CD1c-positive myeloid dendritic cell (primary cell): ENCODE results near the gene COL5A2.

Experiments
- DNase-seq: peaks from one replicate; pipeline ENCODE4 v3.0.0-alpha.2; 2016; ENCODE audit errors: extremely low spot score

The COL5A2 gene

GRCh38 chr2:189178726-189179569 is 613 bp downstream of the COL5A2 start:
- no peak for DNase-seq

GRCh38 chr2:189178054-189178453 is 1.5 kb downstream of the COL5A2 start:
- no peak for DNase-seq

GRCh38 chr2:189177251-189177840 is 2.2 kb downstream of the COL5A2 start:
- no peak for DNase-seq

- DNase-seq: no peak
These were observed 3.0 kb downstream of the COL5A2 start for GRCh38 chr2:189176516-189176915.

GRCh38 chr2:189175869-189176433 is 3.6 kb downstream of the COL5A2 start:
- DNase-seq: no peak

GRCh38 chr2:189171956-189172609 is 7.5 kb downstream of the COL5A2 start:
- DNase-seq: no peak

GRCh38 chr2:189168856-189169499 is 10.6 kb downstream of the COL5A2 start:
- no peak for DNase-seq

DNA sequence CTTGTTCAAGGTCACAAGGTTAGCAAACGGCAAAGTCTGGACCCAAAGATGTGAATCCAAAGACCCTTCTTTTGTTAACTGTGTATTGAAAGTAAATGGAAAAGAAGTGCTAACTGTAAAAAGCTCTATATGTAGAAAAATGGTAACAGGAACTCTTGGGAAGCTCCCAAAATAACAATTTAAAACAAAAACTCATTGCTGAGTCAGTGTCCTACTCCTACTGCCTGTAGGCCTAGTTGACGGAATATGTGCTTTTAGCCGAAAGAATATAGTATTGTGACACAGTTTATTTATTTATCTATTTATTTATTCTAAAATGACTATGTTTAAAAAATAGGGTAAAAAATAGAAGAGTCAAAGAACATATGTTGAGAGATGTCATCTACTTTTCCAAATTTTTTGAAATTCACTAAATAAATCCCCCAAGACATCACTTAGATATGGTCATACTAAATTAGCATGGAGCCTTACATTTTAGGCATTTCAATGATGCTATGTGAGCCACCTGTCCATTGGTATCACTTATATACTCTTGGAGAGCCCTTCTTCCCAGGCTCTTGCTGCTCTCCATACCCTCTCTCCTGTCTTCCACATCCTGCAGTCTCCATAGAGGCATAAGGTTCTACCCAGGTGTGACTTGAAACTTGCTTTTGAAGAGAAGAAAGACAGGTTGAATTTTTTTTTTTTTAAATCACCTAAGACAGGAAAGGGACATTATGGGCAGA is 13.7 kb downstream of the COL5A2 start:
- no peak for DNase-seq

DNA sequence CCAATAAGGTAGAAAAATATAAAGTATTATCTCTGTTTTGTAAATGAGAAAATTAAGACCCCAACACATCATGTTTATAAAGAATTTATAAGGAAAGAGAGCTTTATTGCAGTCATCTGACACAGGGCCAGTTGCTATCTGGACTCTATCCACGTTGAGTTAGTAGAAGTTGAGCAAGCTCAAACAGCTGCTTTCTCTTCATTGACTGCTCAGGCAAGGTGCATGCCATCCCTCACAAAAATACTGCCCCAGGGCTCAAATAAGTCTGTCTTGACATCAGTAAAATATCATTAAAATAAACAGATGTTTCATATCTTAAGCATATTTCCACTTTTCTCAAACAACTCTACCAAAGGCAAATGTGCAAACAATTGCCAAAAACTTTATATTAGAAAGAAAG is 14.8 kb downstream of the COL5A2 start:
- DNase-seq: no peak

GRCh38 chr2:189163889-189164288 is 15.7 kb downstream of the COL5A2 start:
- DNase-seq: no peak

GRCh38 chr2:189162566-189162965 is 17.0 kb downstream of the COL5A2 start:
- DNase-seq: no peak

GRCh38 chr2:189161894-189162293 is 17.7 kb downstream of the COL5A2 start:
- DNase-seq: no peak

DNA sequence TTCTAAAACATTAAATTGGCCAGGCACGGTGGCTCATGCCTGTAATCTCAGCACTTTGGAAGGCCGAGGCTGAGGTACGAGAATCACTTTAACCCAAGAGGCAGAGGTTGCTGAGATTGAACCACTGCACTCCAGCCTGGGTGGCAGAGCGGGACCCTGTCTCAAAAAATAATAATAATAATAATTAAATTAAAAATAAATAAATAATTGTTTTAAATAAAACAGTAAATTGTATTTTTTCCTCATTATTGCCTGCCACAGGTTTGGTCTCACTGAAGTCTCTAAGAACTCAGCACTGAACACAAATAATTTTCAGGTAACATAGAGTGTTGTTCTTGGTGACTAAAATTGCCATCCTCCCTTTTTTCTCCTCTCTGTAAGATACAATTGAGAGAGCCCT is 19.8 kb downstream of the COL5A2 start:
- DNase-seq: no peak

DNA sequence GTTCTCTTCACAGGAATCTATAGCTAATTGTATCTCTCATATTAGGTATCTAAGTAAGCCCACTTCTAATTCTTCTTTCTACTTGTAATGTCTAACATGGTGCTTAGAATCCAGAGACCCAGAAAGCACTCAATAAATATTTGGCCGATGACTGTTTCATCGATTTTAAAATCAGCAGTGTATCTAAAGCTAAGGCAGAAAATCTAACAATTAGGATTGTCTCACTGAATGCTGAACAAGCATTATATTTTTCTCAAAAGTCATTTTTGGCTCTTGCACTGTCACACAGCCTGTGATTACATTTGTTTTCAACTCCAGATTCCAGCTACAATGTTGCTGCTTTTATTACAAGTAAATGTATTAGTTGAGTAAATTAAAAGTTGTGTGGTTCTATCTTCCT is 20.3 kb downstream of the COL5A2 start:
- DNase-seq: no peak

GRCh38 chr2:189157939-189158338 is 21.6 kb downstream of the COL5A2 start:
- no peak for DNase-seq

GRCh38 chr2:189157456-189157855 is 22.1 kb downstream of the COL5A2 start:
- no peak for DNase-seq

DNA sequence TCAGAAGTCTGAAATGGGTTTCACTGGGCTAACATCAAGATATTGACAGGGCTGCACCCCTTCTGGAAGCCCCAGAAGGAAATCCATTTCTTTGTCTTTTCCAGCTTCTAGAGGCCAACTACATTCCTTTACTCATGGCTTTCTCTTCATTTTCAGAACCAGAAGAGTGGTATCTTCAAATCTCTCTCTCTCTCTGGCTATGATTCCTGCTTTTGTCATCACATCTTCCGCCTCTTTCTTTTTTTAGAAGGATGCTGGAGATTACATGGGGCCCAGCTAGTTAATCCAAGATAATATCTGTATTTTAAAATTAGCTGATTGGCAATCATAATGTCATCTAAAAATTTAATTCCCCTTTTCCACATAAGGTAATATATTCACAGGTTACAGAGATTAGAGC is 23.8 kb downstream of the COL5A2 start:
- no peak for DNase-seq

DNA sequence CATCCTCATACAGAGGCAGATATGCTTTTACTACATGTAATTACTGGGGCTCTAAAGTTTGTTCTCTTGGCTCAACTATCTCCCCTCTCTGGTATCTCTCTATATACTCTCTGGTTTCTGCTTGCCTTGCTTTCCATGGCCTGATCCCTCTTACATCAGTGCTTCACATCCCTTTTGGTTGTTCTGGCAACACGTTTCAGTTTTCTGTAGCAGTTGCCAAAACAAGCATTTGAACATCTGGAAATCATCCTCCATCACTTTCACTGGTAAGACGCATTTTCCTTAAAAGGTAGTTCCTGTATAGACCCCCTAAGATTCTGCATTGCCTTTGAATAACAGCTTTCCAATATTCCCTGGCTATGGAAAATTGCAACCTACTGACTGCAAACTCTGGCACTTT is 25.9 kb downstream of the COL5A2 start:
- DNase-seq: no peak

DNA sequence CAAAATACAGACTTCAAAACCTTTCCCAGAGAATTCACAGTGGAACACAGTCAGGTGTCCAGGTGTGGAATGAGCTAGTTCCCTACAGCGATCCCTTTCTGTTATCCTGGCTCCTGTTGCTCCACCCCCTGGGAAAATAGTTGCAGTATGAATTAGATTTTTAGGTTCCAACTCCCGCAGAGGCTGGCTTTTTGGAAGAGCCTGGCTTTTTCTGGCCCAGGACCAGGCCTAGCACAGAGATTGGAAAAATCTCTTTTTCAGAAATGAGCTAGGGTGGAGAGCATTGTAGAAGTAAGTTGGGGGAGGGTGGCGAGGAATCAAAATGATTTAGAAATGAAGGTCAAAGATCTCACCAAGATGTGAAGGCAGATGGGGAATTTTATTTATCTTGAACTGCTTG is 27.1 kb downstream of the COL5A2 start:
- DNase-seq: no peak

DNA sequence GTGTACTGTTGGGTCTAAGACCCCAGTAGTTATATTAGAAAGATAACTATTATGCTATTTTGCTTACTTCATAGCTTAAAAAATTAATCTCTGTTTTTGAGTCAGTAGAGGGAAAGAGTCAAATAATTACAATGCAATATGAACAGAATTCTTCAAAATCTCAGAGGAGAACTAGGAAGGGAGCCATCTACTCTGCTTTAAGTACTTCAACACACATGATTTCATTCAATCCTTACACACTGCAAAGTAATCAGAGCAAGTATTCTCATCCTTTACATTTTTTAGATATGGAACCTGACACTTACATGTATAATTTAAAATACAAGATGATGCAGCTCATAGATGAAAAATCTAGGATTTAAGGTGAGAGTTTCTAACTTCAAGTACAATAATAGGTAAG is 27.7 kb downstream of the COL5A2 start:
- no peak for DNase-seq

DNA sequence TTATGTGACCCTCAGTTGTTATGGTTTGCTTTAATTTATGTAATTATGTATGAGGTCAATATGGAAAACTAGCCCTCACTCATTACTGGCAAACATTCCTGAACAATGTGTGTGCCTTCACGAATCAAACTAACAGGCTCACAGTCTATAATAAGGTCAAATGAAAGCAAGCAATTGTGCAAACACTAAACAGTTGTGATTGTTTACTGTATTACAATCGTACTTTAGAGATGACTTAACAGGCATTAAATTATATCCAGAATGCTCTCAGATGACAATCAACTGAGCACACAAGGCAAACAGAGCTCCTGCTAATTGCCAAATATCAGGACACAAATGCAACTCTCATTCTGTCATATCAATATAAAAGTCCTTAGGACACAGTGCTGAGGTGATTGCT is 29.5 kb downstream of the COL5A2 start:
- no peak for DNase-seq

- DNase-seq: no peak
These were observed 31.6 kb downstream of the COL5A2 start for GRCh38 chr2:189147989-189148388.
